DOHH2 (cell line): Measurements from ENCODE around the gene EPHB1.

Source experiments
- H3F3A ChIP-seq: fragments of 200-600 bp; sonication (generic), shearing (Covaris generic); 2 replicates; pipeline ENCODE4 v1.6.0; 2016; ENCODE audit warnings: antibody characterized with exemption, mild to moderate bottlenecking; ENCODE audit not compliant: control insufficient read depth, insufficient read depth
- H3K27ac ChIP-seq: fragments of 200-600 bp; sonication (generic); 2 replicates; pipeline ENCODE4 v1.5.1; 2014; ENCODE audit warnings: low read depth, mild to moderate bottlenecking, low read length, moderate library complexity
- H3K27me3 ChIP-seq: fragments of 200-600 bp; sonication (generic); 2 replicates; pipeline ENCODE4 v1.6.1; 2014; ENCODE audit warnings: mild to moderate bottlenecking, low read length, mixed read lengths; ENCODE audit not compliant: control insufficient read depth
- H3K36me3 ChIP-seq: fragments of 200-600 bp; sonication (generic); 2 replicates; pipeline ENCODE4 v1.6.1; 2014; ENCODE audit warnings: mild to moderate bottlenecking, low read length, moderate library complexity, mixed read lengths; ENCODE audit not compliant: control insufficient read depth
- H3K4me1 ChIP-seq: fragments of 200-600 bp; sonication (generic); 2 replicates; pipeline ENCODE4 v1.6.1; 2014; ENCODE audit warnings: mild to moderate bottlenecking, low read length, mixed read lengths; ENCODE audit not compliant: control insufficient read depth
- H3K4me2 ChIP-seq: fragments of 200-600 bp; sonication (generic); 2 replicates; pipeline ENCODE4 v1.6.0; 2014; ENCODE audit warnings: mild to moderate bottlenecking, low read length, moderate library complexity
- H3K4me3 ChIP-seq: fragments of 200-600 bp; sonication (generic); 2 replicates; pipeline ENCODE4 v1.5.1; 2014; ENCODE audit warnings: mild to moderate bottlenecking, low read length, mixed read lengths
- H3K79me2 ChIP-seq: fragments of 200-600 bp; sonication (generic); 2 replicates; pipeline ENCODE4 v1.6.1; 2014; ENCODE audit warnings: mild to moderate bottlenecking, low read length, mixed read lengths; ENCODE audit not compliant: control insufficient read depth
- H3K9me2 ChIP-seq: fragments of 200-600 bp; sonication (generic); replicated peaks from 2 replicates; pipeline ENCODE4 v1.6.1; 2014; ENCODE audit warnings: mild to moderate bottlenecking, low read length, mixed read lengths; ENCODE audit not compliant: control insufficient read depth
- H3K9me3 ChIP-seq: fragments of 200-600 bp; sonication (generic); 2 replicates; pipeline ENCODE4 v1.6.1; 2014; ENCODE audit warnings: antibody characterized with exemption, low read length, mixed read lengths; ENCODE audit not compliant: control insufficient read depth, insufficient read depth
- H4K20me1 ChIP-seq: fragments of 200-600 bp; sonication (generic); 2 replicates; pipeline ENCODE4 v1.6.0; 2014; ENCODE audit warnings: low read depth, mild to moderate bottlenecking, antibody characterized with exemption, low read length, moderate library complexity; ENCODE audit not compliant: control insufficient read depth, insufficient read depth
- CTCF ChIP-seq: fragments of 200-600 bp; sonication (generic); IDR thresholded peaks from one replicate; pipeline ENCODE4 v1.5.1; 2014; ENCODE audit warnings: antibody characterized with exemption, mild to moderate bottlenecking, low read depth, low read length; ENCODE audit not compliant: poor library complexity, severe bottlenecking
- EZH2phosphoT487 ChIP-seq: fragments of 200-600 bp; sonication (generic); IDR thresholded peaks from 2 replicates; pipeline ENCODE4 v1.6.1; 2017; ENCODE audit warnings: borderline replicate concordance, mild to moderate bottlenecking, antibody characterized with exemption, low read length, moderate library complexity, mixed read lengths

Gene EPHB1

GRCh38 chr3:134933997-134934396, 138.9 kb downstream of the EPHB1 start:
- H3K27ac ChIP-seq: no peak overlapping the region
- H3K4me1 ChIP-seq: no peaks in the 10 kb centered on the region
- TF ChIP-seq CTCF (no peak), EZH2phosphoT487 (no peak)
- H3K4me3 ChIP-seq: no peak overlapping the region
- H3K4me2 ChIP-seq: no peak overlapping the region
- no peaks in the 10 kb centered on the region for H3F3A ChIP-seq
- no peaks in the 10 kb centered on the region for H3K79me2 ChIP-seq
- H3K36me3 ChIP-seq: no peaks in the 10 kb centered on the region
- no peaks in the 10 kb centered on the region for H3K9me3 ChIP-seq
- no peaks in the 10 kb centered on the region for H3K9me2 ChIP-seq
- H4K20me1 ChIP-seq: no peaks in the 10 kb centered on the region
- no peaks in the 10 kb centered on the region for H3K27me3 ChIP-seq

- no peaks in the 10 kb centered on the region for H3K27me3 ChIP-seq
- H4K20me1 ChIP-seq: no peaks in the 10 kb centered on the region
- H3K27ac ChIP-seq: no peak overlapping the region
- H3K36me3 ChIP-seq: no peaks in the 10 kb centered on the region
- H3K9me3 ChIP-seq: no peaks in the 10 kb centered on the region
- no peaks in the 10 kb centered on the region for H3K79me2 ChIP-seq
- H3K4me2 ChIP-seq: no peak overlapping the region
- H3F3A ChIP-seq: no peaks in the 10 kb centered on the region
- TF ChIP-seq CTCF (no peak), EZH2phosphoT487 (no peak)
- no peaks in the 10 kb centered on the region for H3K9me2 ChIP-seq
- H3K4me1 ChIP-seq: no peaks in the 10 kb centered on the region
- no peak overlapping the region for H3K4me3 ChIP-seq
Measured at GRCh38 chr3:134934933-134935332, 139.9 kb downstream of the EPHB1 start.

GRCh38 chr3:134937256-134938028, 142.4 kb downstream of the EPHB1 start:
- no peaks in the 10 kb centered on the region for H3K9me3 ChIP-seq
- TF ChIP-seq EZH2phosphoT487 (no peak), CTCF (no peak)
- H3F3A ChIP-seq: no peaks in the 10 kb centered on the region
- H3K27me3 ChIP-seq: no peaks in the 10 kb centered on the region
- no peaks in the 10 kb centered on the region for H3K4me1 ChIP-seq
- no peaks in the 10 kb centered on the region for H3K79me2 ChIP-seq
- H3K4me2 ChIP-seq: no peak overlapping the region
- H4K20me1 ChIP-seq: no peaks in the 10 kb centered on the region
- H3K36me3 ChIP-seq: no peaks in the 10 kb centered on the region
- no peak overlapping the region for H3K27ac ChIP-seq
- H3K4me3 ChIP-seq: no peak overlapping the region
- no peaks in the 10 kb centered on the region for H3K9me2 ChIP-seq
